OCI-LY3 (cell line): ENCODE data around the gene TMEM132D.

Source experiments
- H2AFZ ChIP-seq: fragments of 200-600, 300-600 bp; shearing (Covaris generic); 2 replicates; pipeline ENCODE4 v1.6.0; 2014; ENCODE audit warnings: antibody characterized with exemption, low read depth, low read length
- H3K27ac ChIP-seq: fragments of 200-600, 300-600 bp; sonication (generic); 2 replicates; pipeline ENCODE4 v1.5.1; 2014; ENCODE audit warnings: mild to moderate bottlenecking, low read length, moderate library complexity, mixed read lengths
- H3K27me3 ChIP-seq: fragments of 200-600, 300-600 bp; sonication (generic); 2 replicates; pipeline ENCODE4 v1.6.1; 2014; ENCODE audit warnings: low read depth, low read length, mixed read lengths
- H3K36me3 ChIP-seq: fragments of 200-600, 300-600 bp; sonication (generic); replicated peaks from 2 replicates; pipeline ENCODE3; 2014; ENCODE audit warnings: low read depth, low read length, mixed read lengths
- H3K4me1 ChIP-seq: fragments of 300-600, 200-600 bp; sonication (generic); 2 replicates; pipeline ENCODE4 v1.6.1; 2014; ENCODE audit warnings: low read length, mixed read lengths
- H3K4me2 ChIP-seq: fragments of 200-600, 300-600 bp; sonication (generic); 2 replicates; pipeline ENCODE4 v1.6.1; 2014; ENCODE audit warnings: low read length, mixed read lengths
- H3K4me3 ChIP-seq: fragments of 300-600, 200-600 bp; sonication (generic); 2 replicates; pipeline ENCODE4 v1.5.1; 2014; ENCODE audit warnings: antibody characterized with exemption, mild to moderate bottlenecking, low read length, moderate library complexity
- H3K79me2 ChIP-seq: fragments of 300-600, 200-600 bp; shearing (Covaris generic); 2 replicates; pipeline ENCODE4 v1.6.1; 2014; ENCODE audit warnings: mild to moderate bottlenecking, low read length, mixed read lengths
- H3K9ac ChIP-seq: fragments of 300-600, 200-600 bp; shearing (Covaris generic); 2 replicates; pipeline ENCODE4 v1.6.0; 2014; ENCODE audit warnings: mild to moderate bottlenecking, low read length, moderate library complexity
- H3K9me3 ChIP-seq: fragments of 200-600, 300-600 bp; shearing (Covaris generic); 2 replicates; pipeline ENCODE4 v1.6.1; 2014; ENCODE audit warnings: low read length, mixed read lengths; ENCODE audit not compliant: insufficient read depth
- H4K20me1 ChIP-seq: fragments of 200-600, 300-600 bp; sonication (generic); 2 replicates; pipeline ENCODE4 v1.6.1; 2016; ENCODE audit warnings: low read length, mixed read lengths; ENCODE audit not compliant: insufficient read depth
- CTCF ChIP-seq: fragments of 200-600, 300-600 bp; sonication (generic); IDR thresholded peaks from 2 replicates; pipeline ENCODE4 v1.5.1; 2014; ENCODE audit warnings: antibody characterized with exemption, low read length, low read depth
- EZH2phosphoT487 ChIP-seq: fragments of 200-600 bp; shearing (Covaris generic); IDR thresholded peaks from 2 replicates; pipeline ENCODE4 v1.6.1; 2018; ENCODE audit warnings: antibody characterized with exemption, mixed run types, low read depth

TMEM132D gene

GRCh38 chr12:129885287-129885686 lies 18.5 kb downstream of the TMEM132D start:
- no peaks in the 10 kb centered on the region for H3K79me2 ChIP-seq
- no peaks in the 10 kb centered on the region for H3K27me3 ChIP-seq
- no peaks in the 10 kb centered on the region for H3K9me3 ChIP-seq
- H3K36me3 ChIP-seq: no peaks in the 10 kb centered on the region
- no peak overlapping the region for H3K9ac ChIP-seq
- H3K27ac ChIP-seq: no peak overlapping the region
- TF ChIP-seq EZH2phosphoT487 (no peak), CTCF (no peak)
- no peak overlapping the region for H2AFZ ChIP-seq
- H3K4me1 ChIP-seq: no peaks in the 10 kb centered on the region
- no peak overlapping the region for H3K4me2 ChIP-seq
- no peak overlapping the region for H3K4me3 ChIP-seq
- H4K20me1 ChIP-seq: no peaks in the 10 kb centered on the region

- H2AFZ ChIP-seq: no peak overlapping the region
- H4K20me1 ChIP-seq: no peaks in the 10 kb centered on the region
- H3K27ac ChIP-seq: no peak overlapping the region
- no peaks in the 10 kb centered on the region for H3K4me1 ChIP-seq
- H3K9me3 ChIP-seq: no peaks in the 10 kb centered on the region
- no peak overlapping the region for H3K9ac ChIP-seq
- H3K27me3 ChIP-seq: no peaks in the 10 kb centered on the region
- H3K79me2 ChIP-seq: no peaks in the 10 kb centered on the region
- H3K36me3 ChIP-seq: no peaks in the 10 kb centered on the region
- H3K4me3 ChIP-seq: no peak overlapping the region
- TF ChIP-seq EZH2phosphoT487 (no peak), CTCF (no peak)
- no peak overlapping the region for H3K4me2 ChIP-seq
Measured at GRCh38 chr12:129877411-129877810, 26.4 kb downstream of the TMEM132D start.

GRCh38 chr12:129873833-129874208 lies 30.0 kb downstream of the TMEM132D start:
- H3K9me3 ChIP-seq: no peaks in the 10 kb centered on the region
- no peaks in the 10 kb centered on the region for H3K27me3 ChIP-seq
- no peaks in the 10 kb centered on the region for H3K36me3 ChIP-seq
- H3K4me2 ChIP-seq: no peak overlapping the region
- H2AFZ ChIP-seq: no peak overlapping the region
- H3K9ac ChIP-seq: no peak overlapping the region
- H3K79me2 ChIP-seq: no peaks in the 10 kb centered on the region
- H3K27ac ChIP-seq: no peak overlapping the region
- TF ChIP-seq CTCF: no peak
- no peak for TF ChIP-seq EZH2phosphoT487
- no peak overlapping the region for H3K4me3 ChIP-seq
- no peaks in the 10 kb centered on the region for H4K20me1 ChIP-seq
- H3K4me1 ChIP-seq: no peaks in the 10 kb centered on the region

- Histone ChIP-seq H3K27me3 (no peaks in the 10 kb centered on the region), H3K4me2 (no peak overlapping the region), H2AFZ (no peak overlapping the region), H3K36me3 (no peaks in the 10 kb centered on the region), H3K27ac (no peak overlapping the region), H3K4me3 (no peak overlapping the region), H3K9me3 (no peaks in the 10 kb centered on the region), H3K9ac (no peak overlapping the region), H3K4me1 (no peaks in the 10 kb centered on the region), H3K79me2 (no peaks in the 10 kb centered on the region), H4K20me1 (no peaks in the 10 kb centered on the region)
- no peak for TF ChIP-seq CTCF
Measured at GRCh38 chr12:129873111-129873832, 30.6 kb downstream of the TMEM132D start.
